HL-60/S4 treated with phorbol 12-myristate 13-acetate at 8.2 ng/mL for 4 days and 3 days (cell line): Measurements from ENCODE around the gene GPR143.
"Not testable (repeated sequence)": the region's sequence is repeated elsewhere in the genome, so short reads cannot be mapped to it uniquely, and the experiment has no call there.

Experiments used
- in situ Hi-C: fragments of 300-500 bp; cut with MboI; formaldehyde crosslinking; loops from 2 replicates; pipeline ENCODE4 v1.15.0; 2022; ENCODE audit warnings: low sequenced_read_pairs

GPR143 gene

DNA sequence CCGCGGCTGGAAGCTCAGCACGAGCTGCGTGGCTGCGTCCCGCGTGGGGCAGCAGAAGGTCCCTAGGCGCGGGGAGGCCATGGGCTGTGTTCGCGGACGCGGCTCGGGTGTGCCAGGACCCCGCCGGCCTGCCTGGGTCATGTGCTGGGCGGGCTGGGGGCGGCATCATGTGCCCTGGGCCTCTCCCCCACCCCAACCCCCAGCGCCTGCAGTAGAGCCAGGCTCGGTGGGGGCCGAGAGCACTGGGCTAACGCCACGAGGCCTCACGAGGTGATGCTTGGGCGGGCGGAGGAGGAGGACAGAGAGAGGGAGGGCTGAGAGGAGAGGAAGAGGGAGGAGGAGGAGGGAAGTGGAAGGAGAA, at the start of gene GPR143:
GPR143 (minus strand) TSS at position 111 of the 361 bp plus-strand sequence; CDS start at position 81, 30 bp downstream.
- in situ Hi-C loops: no loop called here

DNA sequence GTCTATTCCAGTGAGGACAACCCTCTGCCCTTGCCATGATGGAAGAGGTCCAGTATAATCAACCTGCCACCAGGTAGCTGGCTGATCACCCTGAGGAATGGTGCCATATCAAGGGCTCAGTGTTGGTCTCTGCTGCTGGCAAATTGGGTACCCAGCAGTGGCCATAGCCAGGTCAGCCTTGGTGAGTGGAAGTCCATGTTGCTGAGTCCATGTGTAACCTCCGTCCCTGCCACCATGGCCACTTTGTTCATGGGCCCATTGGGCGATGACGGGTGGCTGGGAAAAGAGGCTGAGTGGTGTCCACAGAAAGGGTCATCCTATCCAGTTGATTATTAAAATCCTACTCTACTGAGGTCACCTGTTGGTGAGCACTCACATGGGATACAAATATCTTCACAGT, 45.4 kb upstream of the GPR143 start:
- in situ Hi-C loops: not testable (repeated sequence)

DNA sequence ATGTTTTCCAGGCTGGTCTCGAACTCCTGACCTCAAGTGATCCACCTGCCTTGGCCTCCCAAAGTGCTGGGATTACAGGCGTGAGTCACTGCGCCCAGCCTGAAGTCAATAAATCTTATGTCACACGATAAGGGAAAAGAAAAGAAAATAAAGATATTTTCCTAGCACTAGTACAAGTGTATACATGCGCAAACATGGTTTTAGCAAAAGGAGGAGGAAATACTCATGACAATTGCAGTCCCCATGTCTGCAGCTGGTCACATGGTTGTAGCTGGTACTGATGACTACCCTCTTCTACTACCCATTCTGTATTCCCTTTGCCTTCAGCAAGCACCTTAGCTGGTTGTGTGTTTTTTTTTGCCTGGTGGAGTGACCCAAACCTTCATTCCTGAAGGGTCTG, 44.2 kb upstream of the GPR143 start:
- in situ Hi-C loops: not testable (repeated sequence)

DNA sequence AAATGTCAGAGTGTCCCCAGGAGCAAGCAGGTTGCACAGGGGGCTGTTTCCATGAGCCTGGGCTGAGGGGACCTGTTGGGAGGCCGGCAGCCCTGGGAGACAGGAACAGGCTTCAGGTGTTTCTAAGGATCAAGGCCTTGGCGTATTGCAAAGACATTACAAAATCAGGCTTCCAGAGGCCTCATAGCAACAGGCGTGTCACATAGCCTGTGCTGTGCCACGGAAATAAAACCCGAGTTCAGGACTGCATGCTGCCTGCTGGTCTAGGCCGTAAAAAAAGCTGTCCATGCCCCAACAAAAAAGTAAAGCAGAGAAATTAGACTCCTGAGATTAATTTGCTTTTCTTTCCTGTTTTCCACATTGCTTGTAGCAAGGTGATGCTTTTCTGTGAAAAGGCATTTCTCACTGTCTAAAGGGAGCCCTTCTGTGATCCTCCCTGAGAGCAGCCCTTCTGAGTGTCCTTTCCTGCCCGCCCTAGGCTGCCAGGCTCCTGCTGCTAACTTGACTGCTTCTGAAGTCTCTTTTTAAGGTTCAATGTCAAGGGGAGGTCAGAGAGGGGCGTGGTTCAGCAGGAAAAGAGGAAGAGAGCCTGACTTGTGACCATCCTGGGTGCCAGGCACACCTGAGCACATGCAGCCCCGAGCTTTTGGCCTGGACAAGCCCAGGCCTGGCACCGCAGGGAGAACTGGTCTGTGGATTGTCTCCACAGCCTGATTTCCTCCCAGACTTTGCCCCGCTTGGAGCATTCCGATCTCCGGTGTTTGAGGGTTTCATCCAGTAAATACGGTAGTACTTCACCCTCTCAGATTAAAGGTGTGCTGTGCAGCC, 41.9 kb upstream of the GPR143 start:
- in situ Hi-C loops: no loop called here

DNA sequence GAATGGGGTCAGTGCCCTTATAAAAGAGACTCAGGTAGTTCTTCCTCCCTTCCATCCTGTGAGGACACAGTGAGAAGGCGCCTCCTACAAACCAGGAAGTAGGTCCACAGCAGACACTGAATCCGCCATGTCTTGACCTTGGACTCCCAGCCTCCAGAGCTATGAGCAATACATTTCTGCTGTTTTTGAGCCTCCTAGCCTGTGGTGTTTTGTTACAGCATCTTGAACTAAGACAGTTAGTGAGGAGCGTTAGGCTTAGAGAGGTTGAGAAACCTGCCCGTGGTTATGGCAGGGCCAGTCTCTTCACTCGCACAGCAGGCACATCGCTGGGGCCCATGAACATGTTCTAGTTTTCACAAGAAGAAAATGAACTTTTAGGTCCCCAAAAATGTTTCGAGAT, 40.3 kb upstream of the GPR143 start:
- in situ Hi-C loops: no loop called here

DNA sequence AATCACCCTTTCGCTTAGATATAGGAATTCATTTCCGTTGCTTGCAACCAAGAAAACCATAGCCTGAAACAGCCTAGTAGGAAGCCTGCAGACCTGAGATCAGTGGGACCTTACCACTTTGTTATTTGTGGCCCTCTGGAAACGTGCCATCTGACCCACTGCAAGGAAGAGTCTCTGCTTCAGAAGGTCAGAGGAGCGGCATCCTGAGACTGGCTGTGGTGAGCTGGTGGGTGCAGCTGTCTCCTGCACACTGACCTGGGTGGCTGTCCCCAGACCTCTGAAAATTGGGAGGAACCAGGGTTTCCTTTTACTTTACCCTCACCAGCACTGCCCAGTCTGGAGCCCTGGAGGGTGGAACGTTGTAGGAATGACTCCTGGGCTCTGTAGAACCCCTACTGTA, 38.8 kb upstream of the GPR143 start:
- in situ Hi-C loops: no loop called here

DNA sequence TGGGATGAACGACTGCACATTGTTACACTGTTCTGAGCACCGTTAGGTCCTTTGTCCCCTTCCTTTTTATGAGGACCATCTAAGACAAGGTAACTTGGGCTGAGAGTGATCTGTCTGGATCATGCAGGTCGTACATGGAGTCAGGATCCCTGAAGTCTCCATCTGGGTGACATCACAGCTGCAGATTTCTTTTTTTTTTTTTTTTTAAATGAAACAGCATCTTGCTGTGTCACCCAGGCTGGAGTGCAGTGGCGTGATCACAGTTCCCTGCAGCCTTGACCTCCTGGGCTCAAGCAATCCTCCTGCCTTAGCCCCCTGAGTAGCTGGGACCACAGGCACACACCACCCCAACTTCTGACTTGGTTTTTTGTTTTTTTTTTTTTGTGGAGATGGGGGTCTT, 37.1 kb upstream of the GPR143 start:
- in situ Hi-C loops: no loop called here

DNA sequence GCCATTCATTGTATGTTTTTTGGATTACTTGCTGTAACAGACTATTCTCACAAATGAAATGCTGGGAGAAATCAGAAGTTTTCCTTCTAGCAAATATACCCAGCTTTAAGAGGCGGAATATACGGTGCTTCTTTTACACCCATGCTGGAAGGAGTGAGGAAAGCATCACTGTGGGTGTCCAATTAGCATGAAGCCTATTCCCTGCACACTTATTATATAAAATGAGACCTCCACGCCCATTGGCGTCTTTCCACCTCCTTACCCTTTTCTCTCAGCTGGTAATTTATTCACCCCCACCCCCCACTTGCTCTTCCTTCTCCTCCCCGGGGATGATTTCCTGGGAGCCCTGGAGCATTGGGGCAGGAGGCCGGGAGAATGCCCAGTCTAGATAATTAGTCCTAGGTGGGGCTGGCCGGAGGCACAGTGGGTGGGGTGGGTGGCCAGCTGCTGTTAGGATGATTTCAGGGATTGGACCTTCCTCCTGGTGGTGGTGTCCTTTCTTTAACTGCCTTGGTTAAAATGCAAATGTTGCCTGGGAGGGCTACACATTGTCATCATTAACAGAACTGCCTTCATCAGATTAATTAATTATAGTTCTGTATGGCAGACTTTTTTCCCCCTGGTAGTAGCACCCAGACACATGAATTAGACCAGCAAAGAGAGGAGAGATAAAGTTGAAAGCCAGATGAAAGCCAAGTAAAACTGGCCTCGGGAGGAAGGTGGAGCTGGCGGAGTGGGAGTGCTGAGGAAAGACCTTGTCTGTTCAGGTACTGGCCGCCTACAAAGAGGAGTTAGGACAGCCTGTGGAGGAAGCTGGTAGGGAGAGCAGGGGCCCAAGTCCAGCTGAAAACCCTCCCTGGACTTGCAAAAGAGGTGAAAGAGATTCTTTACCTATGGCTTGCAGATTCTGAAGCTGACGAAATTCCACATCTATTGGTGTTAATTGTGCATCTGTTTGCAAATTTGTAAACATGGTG, 32.0 kb upstream of the GPR143 start:
- in situ Hi-C loops: no loop called here

DNA sequence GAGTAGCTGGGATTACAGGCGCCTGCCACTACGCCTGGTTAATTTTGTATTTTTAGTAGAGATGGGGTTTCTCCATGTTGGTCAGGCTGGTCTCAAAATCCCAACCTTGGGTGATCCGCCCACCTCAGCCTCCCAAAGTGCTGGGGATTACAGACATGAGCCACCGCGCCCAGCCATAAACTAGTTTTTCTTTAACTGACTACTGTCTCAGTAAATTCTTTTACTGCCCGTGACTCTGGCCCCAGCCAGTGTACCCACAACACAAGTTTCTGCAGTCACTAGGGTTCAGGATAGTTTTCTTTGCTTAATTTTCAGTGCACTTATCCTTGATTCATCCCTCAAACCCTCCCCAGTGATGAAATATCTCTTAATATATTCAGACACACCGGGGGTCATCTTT, 28.8 kb upstream of the GPR143 start:
- in situ Hi-C loops: no loop called here

DNA sequence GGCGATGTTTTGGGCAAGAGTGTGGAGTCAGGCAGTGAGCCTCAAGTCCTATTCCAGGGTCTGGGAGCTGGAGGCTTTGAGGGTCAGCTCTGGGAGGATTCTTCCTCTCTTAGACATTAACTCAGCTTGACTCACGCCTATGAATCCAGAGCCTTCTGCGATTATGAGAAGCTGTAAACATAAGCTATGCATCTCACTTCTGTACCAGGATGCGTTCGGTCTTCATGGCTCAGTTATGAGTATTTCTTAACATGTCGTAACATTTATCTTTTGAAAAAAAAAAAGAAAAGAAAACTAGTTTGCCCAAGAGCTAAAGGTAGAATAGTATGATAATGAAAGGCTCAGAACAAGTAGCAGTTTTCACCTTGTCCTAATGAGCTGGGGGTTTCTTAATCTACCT, 25.2 kb upstream of the GPR143 start:
- in situ Hi-C loops: no loop called here

DNA sequence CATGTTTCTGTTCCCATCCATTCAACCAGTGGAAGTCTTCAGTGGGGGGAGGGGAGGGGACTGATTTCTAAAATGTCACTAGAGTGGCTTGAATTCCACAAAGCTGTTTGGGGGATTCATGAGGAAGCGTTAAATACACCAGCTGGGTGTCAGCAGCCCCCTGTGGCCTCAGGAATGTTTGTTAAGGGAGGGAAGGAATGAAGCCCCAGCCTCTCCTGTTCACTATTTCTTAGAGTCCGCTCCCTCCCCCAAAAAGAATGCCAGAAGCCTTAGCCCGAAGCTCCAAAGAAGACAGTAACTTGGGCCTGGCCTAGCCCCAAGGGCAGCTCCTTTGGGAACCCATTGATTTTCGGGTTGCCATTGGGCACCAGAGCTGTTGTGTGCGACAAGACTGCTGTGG, 23.9 kb upstream of the GPR143 start:
- in situ Hi-C loops: no loop called here

DNA sequence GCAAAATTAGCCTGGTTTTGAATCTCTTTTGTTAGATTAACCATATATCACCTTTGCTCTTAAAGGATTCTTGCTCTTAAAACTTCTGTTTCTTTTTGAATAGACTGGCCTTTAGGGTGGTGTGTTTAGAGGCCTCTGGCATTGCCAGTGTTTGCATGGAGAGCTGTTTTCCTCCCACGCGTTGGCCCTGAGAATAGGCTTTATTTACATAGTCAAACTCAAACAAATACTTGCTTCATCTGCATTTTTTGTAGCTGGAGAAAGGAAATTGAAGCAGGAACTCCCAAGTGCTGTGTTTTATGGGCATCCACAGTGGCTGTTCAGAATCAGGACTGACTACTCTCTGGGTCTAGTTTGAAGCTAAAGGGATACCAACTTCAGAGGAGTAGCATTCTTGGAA, 23.3 kb upstream of the GPR143 start:
- in situ Hi-C loops: no loop called here

DNA sequence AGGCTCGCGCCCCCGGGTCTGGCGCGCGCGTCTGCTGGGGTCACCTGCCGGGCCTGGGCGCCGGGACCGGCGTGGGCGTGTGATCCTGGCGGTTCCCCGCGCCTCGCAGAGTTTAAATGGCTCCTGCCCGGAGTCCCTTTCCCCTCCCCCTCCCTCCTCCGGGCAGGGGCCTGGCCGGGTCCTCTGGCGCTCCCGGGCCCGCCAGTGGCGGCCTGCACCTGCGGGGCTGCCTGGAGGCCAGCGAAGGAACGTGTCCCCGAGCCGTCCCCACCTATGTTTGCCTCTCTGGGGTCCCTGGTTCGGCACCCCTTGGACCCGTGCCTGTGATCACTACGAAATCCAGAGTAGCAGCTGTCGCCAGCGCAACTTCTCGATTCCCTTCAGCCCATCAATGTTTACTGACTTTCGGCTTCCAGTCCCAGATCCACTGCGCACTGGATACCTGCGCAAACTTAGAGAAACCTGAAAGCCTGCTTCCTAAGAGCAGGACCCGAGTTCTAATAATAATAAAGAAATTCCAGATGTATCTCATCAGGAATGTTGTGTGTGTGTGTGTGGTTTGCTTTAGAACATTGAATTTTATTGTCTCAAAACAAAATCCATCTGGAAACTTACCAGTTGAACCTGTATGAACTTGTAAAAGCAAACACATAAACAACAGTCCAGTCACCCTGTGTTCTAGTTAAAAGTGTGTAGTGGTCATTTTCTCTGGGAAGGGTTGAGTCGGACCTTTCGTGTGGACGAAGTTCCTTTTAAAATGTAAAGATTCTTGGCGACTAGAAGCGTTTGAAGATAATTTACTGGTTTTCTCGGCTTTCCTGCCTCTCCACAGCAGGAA, 21.4 kb upstream of the GPR143 start:
- in situ Hi-C loops: no loop called here

DNA sequence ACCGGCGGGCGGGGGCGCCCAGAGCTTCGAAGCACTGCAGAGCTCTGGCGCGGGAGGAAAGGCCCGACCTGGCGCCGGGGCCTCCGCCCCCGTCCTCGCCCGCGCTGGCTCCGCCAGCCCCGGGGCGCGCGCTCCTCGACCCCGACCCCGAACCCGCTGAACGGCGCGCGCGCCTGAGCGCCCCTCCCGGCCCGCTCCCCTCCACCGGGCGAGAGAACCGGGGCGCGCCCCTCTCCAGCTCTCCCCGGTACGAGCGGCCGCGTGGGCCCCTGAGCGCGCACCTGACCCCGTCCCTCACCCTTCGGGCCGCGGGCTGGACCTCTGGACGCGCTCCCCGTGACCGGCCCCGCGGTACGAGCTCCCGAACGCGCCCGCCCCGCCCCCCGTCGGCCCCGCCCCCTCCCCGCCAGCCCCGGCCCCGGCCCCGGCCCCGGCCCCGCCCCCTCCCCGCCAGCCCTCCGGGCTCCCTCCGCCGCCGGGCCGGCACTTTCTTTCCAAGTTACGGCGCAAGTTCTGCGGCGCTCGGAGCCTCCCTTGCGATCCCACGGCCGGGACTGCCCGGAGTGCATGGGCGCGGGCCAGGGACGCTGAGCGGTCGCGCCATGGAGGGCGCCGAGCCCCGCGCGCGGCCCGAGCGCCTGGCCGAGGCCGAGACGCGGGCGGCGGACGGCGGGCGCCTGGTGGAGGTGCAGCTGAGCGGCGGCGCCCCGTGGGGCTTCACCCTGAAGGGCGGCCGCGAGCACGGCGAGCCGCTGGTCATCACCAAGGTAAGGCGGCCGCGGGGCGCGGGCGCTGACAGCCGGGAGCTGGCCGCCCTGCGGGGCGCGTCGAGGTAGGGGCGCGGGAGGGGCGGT, 20.5 kb upstream of the GPR143 start, which contains the start of gene SHROOM2:
SHROOM2 (plus strand) TSS at position 486 of the 854 bp plus-strand sequence; CDS start at position 603, 117 bp downstream.
- in situ Hi-C loops: no loop called here

DNA sequence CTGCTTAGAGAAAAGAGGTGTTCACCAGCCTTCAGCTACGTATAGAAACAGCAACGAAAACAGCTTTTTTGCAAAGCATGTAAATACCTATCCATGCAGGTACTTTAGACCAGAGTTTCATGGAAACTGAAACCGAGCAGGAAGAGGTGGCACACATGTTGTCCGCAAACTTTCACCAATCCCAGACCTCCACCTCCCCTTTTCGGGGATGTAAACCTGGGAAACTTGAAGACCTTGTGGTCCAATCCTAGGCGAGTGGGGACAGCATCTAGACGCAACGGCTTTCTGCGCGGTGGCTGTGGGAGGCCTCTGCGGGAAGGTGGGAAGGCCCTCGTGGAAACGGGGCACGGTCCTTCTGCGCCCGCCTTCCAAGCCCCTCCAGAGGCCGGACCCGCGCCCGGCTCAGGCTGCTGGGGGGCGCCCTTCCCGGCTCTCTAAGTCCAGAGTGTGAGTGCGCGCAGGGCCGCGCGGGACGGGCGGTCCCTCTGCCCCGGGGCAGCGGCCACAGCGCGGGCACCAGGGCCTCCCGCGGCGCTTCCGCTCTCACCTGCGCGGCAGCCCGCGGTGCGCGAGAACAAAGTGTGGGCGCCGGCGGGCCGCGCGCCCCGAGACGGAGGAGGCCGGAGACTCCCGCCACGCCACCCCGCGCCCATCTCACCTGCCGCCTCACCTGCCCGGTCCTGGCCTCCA, 19.8 kb upstream of the GPR143 start:
- in situ Hi-C loops: no loop called here

DNA sequence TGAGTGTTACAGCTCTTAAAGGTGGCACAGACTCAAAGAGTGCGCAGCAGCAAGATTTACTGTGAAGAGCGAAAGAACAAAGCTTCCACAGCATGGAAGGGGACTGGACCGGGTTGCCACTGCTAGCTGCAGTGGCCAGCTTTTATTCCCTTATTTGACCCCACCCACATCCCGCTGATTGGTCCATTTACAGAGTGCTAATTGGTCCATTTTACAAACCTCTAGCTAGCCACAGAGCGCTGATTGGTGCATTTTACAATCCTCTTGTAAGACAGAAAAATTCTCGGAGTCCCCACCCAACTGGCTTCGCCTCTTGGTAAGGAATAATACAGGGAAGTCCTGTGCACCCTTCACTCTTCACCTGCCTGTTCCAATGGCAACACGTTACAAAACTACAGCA, 18.7 kb upstream of the GPR143 start:
- in situ Hi-C loops: no loop called here

DNA sequence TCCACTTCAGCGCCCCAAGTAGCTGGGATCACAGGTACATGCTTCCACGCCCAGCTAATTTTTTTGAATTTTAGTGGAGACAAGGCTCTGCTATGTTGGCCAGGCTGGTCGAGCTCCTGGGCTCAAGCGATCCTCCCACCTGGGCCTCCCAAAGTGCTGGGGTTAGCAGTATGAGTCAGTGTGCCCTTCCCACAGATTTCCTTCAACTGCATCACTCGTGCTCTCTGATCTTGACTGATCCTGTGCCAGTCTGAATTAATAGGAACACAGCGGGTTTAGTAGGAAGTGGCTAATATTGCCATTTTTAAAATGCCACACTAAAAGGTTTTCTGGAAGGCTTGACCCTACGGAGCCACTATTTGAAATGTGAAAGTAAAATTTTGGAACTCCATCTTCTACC, 16.3 kb upstream of the GPR143 start:
- in situ Hi-C loops: no loop called here

DNA sequence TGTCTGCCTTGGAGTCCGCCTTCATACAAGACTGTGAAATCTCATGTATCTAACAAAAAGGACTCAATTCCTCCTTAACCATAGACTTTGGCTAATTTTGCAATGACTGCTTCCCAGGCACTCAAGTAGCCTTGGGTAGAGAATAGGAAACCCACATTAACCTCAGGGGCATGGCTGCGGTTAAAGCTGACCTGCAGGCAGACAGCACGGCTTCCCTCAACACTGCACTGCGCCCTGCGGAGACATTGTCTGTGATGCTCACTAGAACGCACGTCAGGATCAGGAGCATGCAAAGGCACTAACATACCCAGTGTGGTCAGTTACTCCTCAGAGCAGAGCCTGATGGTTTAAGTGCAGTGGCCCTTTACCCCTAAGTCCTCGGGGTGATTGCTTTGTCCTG, 10.3 kb upstream of the GPR143 start:
- in situ Hi-C loops: no loop called here

DNA sequence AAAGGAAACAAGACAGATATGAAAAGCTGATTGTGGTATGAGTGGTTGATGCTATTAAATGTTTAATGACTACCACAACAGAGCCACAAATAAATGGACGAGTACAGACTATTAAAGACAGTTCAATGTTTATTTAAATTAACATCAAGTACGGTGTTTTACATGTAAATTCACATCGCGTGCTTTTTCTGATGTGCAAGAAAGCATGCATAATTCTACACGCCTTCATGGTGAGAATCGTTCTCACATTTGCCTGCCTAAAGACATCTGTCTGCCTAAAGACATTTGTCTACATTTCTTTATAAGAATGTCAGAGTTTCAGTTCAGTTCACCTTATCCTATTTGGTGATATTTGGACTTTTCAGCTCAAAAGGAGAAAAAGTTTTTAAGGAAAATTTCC, 7.3 kb upstream of the GPR143 start:
- in situ Hi-C loops: no loop called here
